Neural progenitor cell (in vitro differentiated cells): ENCODE results near the gene KCNK10. TPM values are rescaled to one million over a fixed set of nuclear protein-coding genes. Genes with fewer than 3 reads are reported as not detected.

Experiments
- DNase-seq: peaks from one replicate; pipeline ENCODE4 v3.0.0-alpha.2; 2016; ENCODE audit warnings: low spot score
- H2AFZ ChIP-seq: fragments of 200-600 bp; sonication (generic); replicated peaks from 2 replicates; pipeline ENCODE4 v1.6.1; 2016; ENCODE audit warnings: antibody characterized with exemption
- H3F3A ChIP-seq: fragments of 200-600 bp; sonication (generic); 2 replicates; pipeline ENCODE4 v1.6.1; 2016; ENCODE audit warnings: antibody characterized with exemption, low read depth
- H3K27ac ChIP-seq: fragments of 200-600 bp; sonication (generic); 2 replicates; pipeline ENCODE4 v1.5.1; 2016; ENCODE audit warnings: mild to moderate bottlenecking
- H3K27me3 ChIP-seq: fragments of 200-600 bp; sonication (generic); 2 replicates; pipeline ENCODE4 v1.6.1; 2016; ENCODE audit warnings: mild to moderate bottlenecking, moderate library complexity
- H3K36me3 ChIP-seq: fragments of 200-600 bp; sonication (generic); 2 replicates; pipeline ENCODE4 v1.5.1; 2016
- H3K4me1 ChIP-seq: fragments of 200-600 bp; sonication (generic); 2 replicates; pipeline ENCODE4 v1.6.1; 2016; ENCODE audit warnings: mixed run types
- H3K4me2 ChIP-seq: fragments of 200-600 bp; sonication (generic); 2 replicates; pipeline ENCODE4 v1.6.1; 2016
- H3K4me3 ChIP-seq: fragments of 200-600 bp; sonication (generic); 2 replicates; pipeline ENCODE4 v1.5.1; 2016
- H3K79me2 ChIP-seq: fragments of 200-600 bp; sonication (generic); 2 replicates; pipeline ENCODE4 v1.6.1; 2016; ENCODE audit warnings: low read depth
- H3K9ac ChIP-seq: fragments of 200-600 bp; sonication (generic); 2 replicates; pipeline ENCODE4 v1.6.1; 2016
- H3K9me3 ChIP-seq: fragments of 200-600 bp; sonication (generic); 2 replicates; pipeline ENCODE4 v1.5.1; 2016; ENCODE audit warnings: low read depth
- H4K20me1 ChIP-seq: fragments of 200-600 bp; sonication (generic); 2 replicates; pipeline ENCODE4 v1.6.1; 2016; ENCODE audit warnings: low read depth
- H3K27ac Mint-ChIP-seq: 3 replicates; pipeline ENCODE4 v1.8.0; 2021; ENCODE audit warnings: mixed read lengths
- H3K27me3 Mint-ChIP-seq: 2 replicates; pipeline ENCODE4 v1.8.0; 2022; ENCODE audit warnings: low read depth, mild to moderate bottlenecking, inconsistent platforms, moderate library complexity, mixed read lengths; ENCODE audit not compliant: insufficient read depth
- H3K36me3 Mint-ChIP-seq: 3 replicates; pipeline ENCODE4 v1.8.0; 2021; ENCODE audit warnings: mixed read lengths
- H3K4me1 Mint-ChIP-seq: 3 replicates; pipeline ENCODE4 v1.8.0; 2021; ENCODE audit warnings: mixed read lengths
- H3K4me3 Mint-ChIP-seq: 3 replicates; pipeline ENCODE4 v1.8.0; 2021; ENCODE audit warnings: mild to moderate bottlenecking, moderate library complexity, mixed read lengths
- H3K9me3 Mint-ChIP-seq: 3 replicates; pipeline ENCODE4 v1.8.0; 2020; ENCODE audit warnings: mixed read lengths
- EZH2 ChIP-seq: fragments of 200-600 bp; sonication (generic); IDR thresholded peaks from 2 replicates; pipeline ENCODE4 v1.6.1; 2017; ENCODE audit warnings: antibody characterized with exemption, mild to moderate bottlenecking, moderate library complexity
- EZH2phosphoT487 ChIP-seq: fragments of 200-600 bp; sonication (generic); IDR thresholded peaks from 2 replicates; pipeline ENCODE4 v1.6.1; 2017; ENCODE audit warnings: antibody characterized with exemption
- total RNA-seq: library from RNA; depleted of rRNA; stranded (reverse); fragments of >200 nt; gene quantifications from 2 replicates; pipeline ENCODE4 v1.2.3, GENCODE V29; 2015; ENCODE audit warnings: low replicate concordance
- TF ChIP-seq, protein P1 (sequence below): fragments of 200-600 bp; sonication (generic); IDR thresholded peaks from 2 replicates; pipeline ENCODE4 v1.5.1; 2017; ENCODE audit warnings: antibody characterized with exemption, mild to moderate bottlenecking

KCNK10 gene
- total RNA-seq, 1 donor from 2014 or later, result 6.9 TPM

DNA sequence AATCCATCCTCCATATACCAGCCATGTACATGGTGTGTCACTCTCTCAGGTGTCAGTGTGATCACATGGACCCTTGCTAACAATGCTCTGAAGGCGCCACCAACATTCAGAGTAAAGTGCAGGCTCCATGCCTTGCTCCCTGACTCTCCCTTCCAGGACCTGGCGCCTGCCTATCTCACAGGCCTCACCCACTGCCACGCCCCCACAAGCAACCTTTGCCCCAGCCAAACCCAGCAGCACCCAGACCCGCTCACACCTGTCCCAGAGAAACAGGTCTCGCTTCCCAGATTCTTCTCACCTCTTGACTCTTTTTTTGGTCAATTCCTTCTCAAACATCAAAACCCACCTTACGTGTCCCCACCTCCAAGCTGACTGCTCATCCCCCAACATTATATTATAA, 52.3 kb downstream of the KCNK10 start:
- TF ChIP-seq, protein P1, sequence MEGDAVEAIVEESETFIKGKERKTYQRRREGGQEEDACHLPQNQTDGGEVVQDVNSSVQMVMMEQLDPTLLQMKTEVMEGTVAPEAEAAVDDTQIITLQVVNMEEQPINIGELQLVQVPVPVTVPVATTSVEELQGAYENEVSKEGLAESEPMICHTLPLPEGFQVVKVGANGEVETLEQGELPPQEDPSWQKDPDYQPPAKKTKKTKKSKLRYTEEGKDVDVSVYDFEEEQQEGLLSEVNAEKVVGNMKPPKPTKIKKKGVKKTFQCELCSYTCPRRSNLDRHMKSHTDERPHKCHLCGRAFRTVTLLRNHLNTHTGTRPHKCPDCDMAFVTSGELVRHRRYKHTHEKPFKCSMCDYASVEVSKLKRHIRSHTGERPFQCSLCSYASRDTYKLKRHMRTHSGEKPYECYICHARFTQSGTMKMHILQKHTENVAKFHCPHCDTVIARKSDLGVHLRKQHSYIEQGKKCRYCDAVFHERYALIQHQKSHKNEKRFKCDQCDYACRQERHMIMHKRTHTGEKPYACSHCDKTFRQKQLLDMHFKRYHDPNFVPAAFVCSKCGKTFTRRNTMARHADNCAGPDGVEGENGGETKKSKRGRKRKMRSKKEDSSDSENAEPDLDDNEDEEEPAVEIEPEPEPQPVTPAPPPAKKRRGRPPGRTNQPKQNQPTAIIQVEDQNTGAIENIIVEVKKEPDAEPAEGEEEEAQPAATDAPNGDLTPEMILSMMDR, result no peak
- TF ChIP-seq EZH2, result no peak
- no peak for TF ChIP-seq EZH2phosphoT487
- no peak overlapping the region for H3K4me2 ChIP-seq
- H3F3A ChIP-seq, result no peaks in the 10 kb centered on the region
- no peak for DNase-seq
- no peaks in the 10 kb centered on the region for H4K20me1 ChIP-seq
- H3K4me1 ChIP-seq, result peaks cover 15% of the 10 kb centered on the region
- H3K36me3 Mint-ChIP-seq, result peaks cover 16% of the 10 kb centered on the region
- no peak overlapping the region for H3K27ac ChIP-seq
- no peak overlapping the region for H3K9ac ChIP-seq
- no peak overlapping the region for H3K4me3 ChIP-seq
- H3K27me3 Mint-ChIP-seq, result peaks cover 6% of the 10 kb centered on the region
- peaks cover 39% of the 10 kb centered on the region for H3K4me1 Mint-ChIP-seq
- H3K36me3 ChIP-seq, result no peaks in the 10 kb centered on the region
- H3K9me3 ChIP-seq, result no peaks in the 10 kb centered on the region
- no peak overlapping the region for H3K4me3 Mint-ChIP-seq
- no peaks in the 10 kb centered on the region for H3K79me2 ChIP-seq
- H3K27me3 ChIP-seq, result no peaks in the 10 kb centered on the region
- peaks cover 9% of the 10 kb centered on the region for H3K9me3 Mint-ChIP-seq
- H3K27ac Mint-ChIP-seq, result peak overlapping the region; percentile 61
- no peak overlapping the region for H2AFZ ChIP-seq

DNA sequence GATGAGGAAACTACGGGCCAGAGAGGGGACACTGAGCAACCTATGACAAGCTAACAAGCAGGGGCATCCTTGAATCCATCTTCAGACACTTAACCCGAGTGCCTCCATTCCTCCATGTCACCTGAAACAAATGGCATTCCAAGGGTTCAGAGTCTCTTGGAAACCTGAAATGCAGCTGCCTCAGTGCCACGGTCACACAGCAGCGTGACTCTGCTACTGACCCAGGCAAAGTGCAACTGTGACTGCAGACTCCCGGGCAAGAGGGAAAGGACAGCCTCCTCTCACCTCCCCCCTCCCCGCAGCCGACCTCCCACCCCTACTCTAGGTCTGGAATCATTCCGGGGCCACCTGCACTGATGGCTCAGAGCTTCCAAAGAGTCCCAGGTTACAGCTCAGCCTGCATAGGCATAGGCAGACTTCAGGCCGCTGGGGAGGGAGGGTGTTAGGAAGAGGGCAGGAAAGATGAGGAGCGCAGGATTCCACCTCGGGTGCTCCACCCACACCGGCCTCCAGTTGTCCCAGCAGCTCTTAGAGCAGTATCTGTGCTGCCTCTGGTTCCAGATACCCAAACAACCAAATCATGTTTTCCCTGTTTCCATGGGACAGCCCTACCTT, 53.2 kb downstream of the KCNK10 start:
- Mint-ChIP-seq H3K36me3 (peaks cover 15% of the 10 kb centered on the region), H3K4me3 (no peak overlapping the region), H3K27me3 (peaks cover 2% of the 10 kb centered on the region), H3K9me3 (peaks cover 14% of the 10 kb centered on the region), H3K27ac (no peak overlapping the region), H3K4me1 (peaks cover 39% of the 10 kb centered on the region)
- Histone ChIP-seq H3K79me2 (no peaks in the 10 kb centered on the region), H3K27ac (no peak overlapping the region), H3K9ac (no peak overlapping the region), H3K9me3 (no peaks in the 10 kb centered on the region), H3K4me3 (no peak overlapping the region), H3K4me1 (peaks cover 15% of the 10 kb centered on the region), H2AFZ (no peak overlapping the region), H3F3A (no peaks in the 10 kb centered on the region), H3K36me3 (no peaks in the 10 kb centered on the region), H4K20me1 (no peaks in the 10 kb centered on the region), H3K4me2 (no peak overlapping the region), H3K27me3 (no peaks in the 10 kb centered on the region)
- TF ChIP-seq, protein P1, result no peak
- TF ChIP-seq EZH2 (no peak), EZH2phosphoT487 (no peak)
- DNase-seq, result peak; percentile 11

DNA sequence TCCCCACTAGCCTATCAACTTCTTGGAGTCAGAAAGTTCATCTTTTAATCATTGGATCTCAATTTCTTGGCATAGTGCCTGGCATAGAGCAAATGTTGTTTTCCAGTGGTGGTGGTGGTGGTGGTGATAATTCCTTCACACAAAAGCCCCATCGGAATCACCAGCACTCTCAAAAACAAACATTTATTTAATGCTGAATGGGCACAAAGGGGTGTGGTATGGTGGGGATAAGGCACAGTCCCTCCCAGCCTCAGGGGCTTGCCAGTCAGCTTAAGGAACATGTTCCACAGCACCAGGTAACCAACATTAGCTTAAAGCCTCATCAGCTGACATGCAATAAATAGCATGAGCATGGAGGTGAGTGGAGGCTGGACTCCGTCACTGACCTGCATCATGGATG, 56.6 kb downstream of the KCNK10 start:
- no peak for DNase-seq
- Histone ChIP-seq H3K79me2 (no peaks in the 10 kb centered on the region), H4K20me1 (no peaks in the 10 kb centered on the region), H2AFZ (no peak overlapping the region), H3K4me1 (peaks cover 6% of the 10 kb centered on the region), H3K4me3 (no peak overlapping the region), H3K9me3 (no peaks in the 10 kb centered on the region), H3K4me2 (no peak overlapping the region), H3K9ac (no peak overlapping the region), H3K27me3 (no peaks in the 10 kb centered on the region), H3F3A (no peaks in the 10 kb centered on the region), H3K36me3 (no peaks in the 10 kb centered on the region), H3K27ac (no peak overlapping the region)
- peaks cover 19% of the 10 kb centered on the region for H3K4me1 Mint-ChIP-seq
- no peak overlapping the region for H3K27ac Mint-ChIP-seq
- peaks cover 31% of the 10 kb centered on the region for H3K36me3 Mint-ChIP-seq
- H3K27me3 Mint-ChIP-seq, result peaks cover 2% of the 10 kb centered on the region
- TF ChIP-seq, protein P1, result no peak
- TF ChIP-seq EZH2phosphoT487 (no peak), EZH2 (no peak)
- H3K4me3 Mint-ChIP-seq, result no peak overlapping the region
- H3K9me3 Mint-ChIP-seq, result peaks cover 14% of the 10 kb centered on the region
